ENCODE data around the gene ADAMTS2.

Gene ADAMTS2

DNA sequence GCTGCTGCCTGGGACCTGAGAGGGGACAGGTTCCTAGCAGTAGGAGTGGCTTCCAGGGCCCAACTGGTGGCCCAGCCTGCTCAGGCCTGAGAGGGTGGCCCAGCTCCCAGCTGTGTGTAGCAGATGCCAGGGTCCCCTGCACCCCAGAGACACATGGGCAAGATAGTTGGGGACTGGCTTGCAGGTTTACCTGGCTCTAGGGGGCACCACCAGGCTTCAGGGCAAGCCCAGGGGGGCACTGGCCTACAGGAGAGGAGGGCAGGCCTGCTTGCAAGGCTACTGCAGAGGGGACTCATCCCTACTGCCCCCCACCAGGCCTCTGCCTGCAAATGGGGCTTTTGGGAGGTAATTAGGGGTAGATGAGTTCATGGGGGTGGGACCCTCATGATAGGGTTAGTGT lies 161.8 kb downstream of the ADAMTS2 start:
- H3K4me1 ChIP-seq (ENCODE audit: control insufficient read depth in 2 of 2, insufficient read depth in 2 of 2, low read length in 2 of 2) = no peaks in the 10 kb centered on the region
- H3K4me3 ChIP-seq (ENCODE audit: low read length in 2 of 2) = no peak overlapping the region
- no peak overlapping the region for H3K9ac ChIP-seq (ENCODE audit: low read depth in 1 of 2, low read length in 2 of 2)
- H3K36me3 ChIP-seq (ENCODE audit: control insufficient read depth in 2 of 2, insufficient read depth in 2 of 2, low read length in 2 of 2) = no peaks in the 10 kb centered on the region
- no peaks in the 10 kb centered on the region for H3K9me3 ChIP-seq (ENCODE audit: control insufficient read depth in 2 of 2, low read length in 2 of 2)
- H3K27me3 ChIP-seq (ENCODE audit: control insufficient read depth in 2 of 2, insufficient read depth in 2 of 2, low read length in 2 of 2) = peaks cover 0 to 2% of the 10 kb centered on the region in 2 donors
- H3K27ac ChIP-seq (ENCODE audit: low read depth in 2 of 2, low read length in 2 of 2) = no peak overlapping the region

DNA sequence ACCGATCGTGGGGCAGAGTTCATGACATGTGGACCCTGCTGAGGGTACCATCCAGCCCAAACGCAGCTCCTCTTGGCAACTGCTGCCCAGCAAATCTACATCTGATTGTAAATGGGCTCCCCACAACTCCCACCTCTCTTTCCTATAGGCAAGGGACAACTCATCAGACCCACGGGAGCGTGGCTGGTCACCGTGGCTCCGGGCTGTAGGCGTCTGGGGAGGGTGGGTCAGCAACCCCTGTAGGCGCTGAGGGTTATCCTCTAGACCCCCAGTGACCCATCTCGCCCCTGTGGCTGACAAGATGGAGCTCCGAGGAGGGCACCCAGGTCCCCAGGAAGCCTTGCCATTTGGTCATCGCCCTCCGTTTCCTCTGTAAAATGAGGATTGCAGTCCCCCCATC lies 162.7 kb downstream of the ADAMTS2 start:
- Histone ChIP-seq H3K27me3 (ENCODE audit: control insufficient read depth in 2 of 2, insufficient read depth in 2 of 2, low read length in 2 of 2) (peaks cover 0 to 2% of the 10 kb centered on the region in 2 donors), H3K27ac (ENCODE audit: low read depth in 2 of 2, low read length in 2 of 2) (no peak overlapping the region), H3K4me1 (ENCODE audit: control insufficient read depth in 2 of 2, insufficient read depth in 2 of 2, low read length in 2 of 2) (no peaks in the 10 kb centered on the region), H3K4me3 (ENCODE audit: low read length in 2 of 2) (no peak overlapping the region), H3K9me3 (ENCODE audit: control insufficient read depth in 2 of 2, low read length in 2 of 2) (no peaks in the 10 kb centered on the region), H3K9ac (ENCODE audit: low read depth in 1 of 2, low read length in 2 of 2) (no peak overlapping the region), H3K36me3 (ENCODE audit: control insufficient read depth in 2 of 2, insufficient read depth in 2 of 2, low read length in 2 of 2) (no peaks in the 10 kb centered on the region)

DNA sequence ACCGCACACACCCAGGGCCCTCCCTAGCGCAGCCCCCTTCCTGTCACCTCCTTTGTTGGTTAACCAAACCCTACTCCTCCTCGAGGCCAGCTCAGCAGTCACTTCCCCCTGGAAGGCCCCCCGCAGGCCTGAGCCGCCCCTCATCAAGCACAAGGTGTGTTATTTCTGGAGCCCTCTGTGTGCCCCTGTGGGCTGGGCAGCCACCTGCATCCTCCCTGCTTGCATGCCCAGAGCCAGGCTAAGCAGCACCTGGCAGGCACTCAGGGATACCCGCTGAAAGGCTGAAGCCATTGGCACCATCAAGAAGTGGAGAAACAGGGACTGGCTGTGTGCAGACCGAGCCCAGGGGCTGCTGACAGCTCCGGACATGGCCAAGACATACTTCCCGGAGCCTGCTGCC lies 163.3 kb downstream of the ADAMTS2 start:
- Histone ChIP-seq H3K27ac (ENCODE audit: low read depth in 2 of 2, low read length in 2 of 2) (no peak overlapping the region), H3K36me3 (ENCODE audit: control insufficient read depth in 2 of 2, insufficient read depth in 2 of 2, low read length in 2 of 2) (no peaks in the 10 kb centered on the region), H3K27me3 (ENCODE audit: control insufficient read depth in 2 of 2, insufficient read depth in 2 of 2, low read length in 2 of 2) (peaks cover 0 to 2% of the 10 kb centered on the region in 2 donors), H3K4me3 (ENCODE audit: low read length in 2 of 2) (no peak overlapping the region), H3K9ac (ENCODE audit: low read depth in 1 of 2, low read length in 2 of 2) (no peak overlapping the region), H3K9me3 (ENCODE audit: control insufficient read depth in 2 of 2, low read length in 2 of 2) (no peaks in the 10 kb centered on the region), H3K4me1 (ENCODE audit: control insufficient read depth in 2 of 2, insufficient read depth in 2 of 2, low read length in 2 of 2) (no peaks in the 10 kb centered on the region)

DNA sequence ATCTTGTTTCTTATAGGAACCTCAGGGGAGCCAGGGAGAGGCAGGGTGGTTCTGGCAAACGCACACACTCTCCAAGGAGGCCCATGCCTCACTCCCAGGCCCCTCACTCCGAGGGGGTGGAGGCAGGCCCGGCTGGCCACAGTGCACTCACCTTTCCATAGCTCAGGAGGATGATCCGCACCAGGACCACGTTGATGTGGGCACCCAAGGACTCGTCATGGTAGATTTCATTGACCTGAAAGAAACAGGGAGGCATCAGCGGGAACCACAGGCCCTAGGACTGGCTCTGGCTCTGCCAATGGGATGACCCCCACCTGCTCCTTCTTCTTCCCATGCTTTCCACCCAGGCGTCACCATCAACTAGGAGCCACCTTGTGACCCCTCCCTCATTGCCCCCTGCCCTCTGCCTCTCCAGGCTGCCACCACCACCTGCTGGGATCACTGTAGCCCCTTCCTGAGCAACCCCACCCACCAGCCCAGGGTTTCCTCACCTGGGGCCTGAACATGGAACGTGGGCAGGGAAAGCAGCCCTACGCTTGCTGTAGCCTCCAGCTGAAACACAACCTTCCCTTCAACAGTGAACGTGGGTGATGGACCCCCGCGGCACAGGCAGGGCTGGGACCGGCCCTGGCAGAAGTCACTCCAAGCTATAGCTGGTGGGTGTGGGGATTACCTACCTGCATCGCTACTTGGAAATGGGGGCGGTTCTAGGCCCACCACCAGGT lies 164.2 kb downstream of the ADAMTS2 start:
- H3K9me3 ChIP-seq (ENCODE audit: control insufficient read depth in 2 of 2, low read length in 2 of 2) = no peaks in the 10 kb centered on the region
- H3K9ac ChIP-seq (ENCODE audit: low read depth in 1 of 2, low read length in 2 of 2) = no peak overlapping the region
- peaks cover 0 to 2% of the 10 kb centered on the region in 2 donors for H3K27me3 ChIP-seq (ENCODE audit: control insufficient read depth in 2 of 2, insufficient read depth in 2 of 2, low read length in 2 of 2)
- H3K4me3 ChIP-seq (ENCODE audit: low read length in 2 of 2) = no peak overlapping the region
- no peaks in the 10 kb centered on the region for H3K36me3 ChIP-seq (ENCODE audit: control insufficient read depth in 2 of 2, insufficient read depth in 2 of 2, low read length in 2 of 2)
- H3K27ac ChIP-seq (ENCODE audit: low read depth in 2 of 2, low read length in 2 of 2) = no peak overlapping the region
- no peaks in the 10 kb centered on the region for H3K4me1 ChIP-seq (ENCODE audit: control insufficient read depth in 2 of 2, insufficient read depth in 2 of 2, low read length in 2 of 2)

DNA sequence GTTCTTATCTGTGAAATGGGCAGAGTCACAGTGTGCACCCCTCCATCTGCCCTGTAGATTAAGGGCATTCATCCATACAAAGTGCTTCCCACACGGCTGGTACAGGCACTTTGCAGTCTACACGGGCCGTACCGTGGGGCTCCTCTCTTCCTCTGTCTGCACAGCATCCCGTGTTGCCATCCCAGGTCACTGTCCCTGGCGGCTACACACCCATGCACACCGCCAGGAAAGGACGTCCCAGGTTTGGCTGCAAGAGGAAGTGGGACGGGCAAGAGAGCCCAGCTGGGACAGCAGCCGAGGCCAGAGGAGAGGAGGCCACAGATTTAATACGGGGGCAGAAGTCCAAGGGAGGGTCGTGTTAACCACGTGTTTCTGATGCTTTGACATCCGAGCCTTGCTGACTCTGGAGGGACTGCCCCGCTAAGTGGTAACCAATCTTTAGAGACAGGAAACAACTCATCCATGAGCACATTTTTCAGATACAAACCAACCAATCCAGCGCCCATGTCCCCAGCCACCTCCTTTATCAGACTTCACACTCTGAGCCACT lies 165.1 kb downstream of the ADAMTS2 start:
- no peak overlapping the region for H3K4me3 ChIP-seq (ENCODE audit: low read length in 2 of 2)
- H3K9ac ChIP-seq (ENCODE audit: low read depth in 1 of 2, low read length in 2 of 2) = no peak overlapping the region
- H3K9me3 ChIP-seq (ENCODE audit: control insufficient read depth in 2 of 2, low read length in 2 of 2) = no peaks in the 10 kb centered on the region
- H3K4me1 ChIP-seq (ENCODE audit: control insufficient read depth in 2 of 2, insufficient read depth in 2 of 2, low read length in 2 of 2) = no peaks in the 10 kb centered on the region
- no peaks in the 10 kb centered on the region for H3K36me3 ChIP-seq (ENCODE audit: control insufficient read depth in 2 of 2, insufficient read depth in 2 of 2, low read length in 2 of 2)
- no peak overlapping the region for H3K27ac ChIP-seq (ENCODE audit: low read depth in 2 of 2, low read length in 2 of 2)
- H3K27me3 ChIP-seq (ENCODE audit: control insufficient read depth in 2 of 2, insufficient read depth in 2 of 2, low read length in 2 of 2) = peaks cover 0 to 2% of the 10 kb centered on the region in 2 donors

DNA sequence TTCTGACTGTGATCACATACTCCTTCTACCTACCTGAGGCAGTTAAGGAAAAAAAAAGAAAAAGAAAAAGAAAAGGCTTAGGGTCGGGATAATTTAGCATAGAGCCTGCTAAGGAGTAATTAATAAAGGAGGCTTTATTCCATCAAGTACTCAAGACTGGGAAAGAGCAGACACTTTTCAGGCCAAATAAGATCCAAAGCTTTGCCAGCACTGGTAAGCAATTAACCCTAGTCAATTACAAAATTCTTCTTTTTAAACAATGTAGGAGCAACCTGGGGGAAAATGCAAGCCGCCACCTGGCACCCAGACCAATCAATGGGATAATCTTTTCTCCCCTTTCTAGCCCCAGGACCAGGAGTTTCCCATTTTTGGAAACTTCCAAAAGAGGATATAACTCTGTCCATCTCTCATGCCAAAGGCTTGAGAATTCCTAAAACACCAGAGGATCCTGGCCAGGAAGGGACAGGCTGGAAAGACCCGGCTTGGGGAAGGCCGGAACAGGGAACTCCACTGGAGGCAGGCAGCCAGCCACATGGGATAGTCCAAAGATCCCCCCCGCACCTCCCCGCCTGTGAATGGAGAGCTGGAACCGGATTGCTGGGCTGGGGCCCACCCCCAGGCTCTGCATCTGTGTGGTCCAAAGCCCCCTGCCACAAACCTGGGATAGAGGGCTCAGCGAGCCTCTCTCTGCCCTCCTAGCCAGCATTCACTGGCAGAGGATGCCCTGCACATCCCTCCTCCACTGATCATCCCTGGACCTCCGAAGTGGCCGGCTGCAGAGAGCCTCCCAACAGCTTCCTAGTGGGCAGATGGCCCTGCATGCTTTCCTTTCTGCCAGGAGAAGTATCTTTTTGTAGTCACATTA lies 167.3 kb downstream of the ADAMTS2 start:
- Histone ChIP-seq H3K27ac (ENCODE audit: low read depth in 2 of 2, low read length in 2 of 2) (no peak overlapping the region), H3K36me3 (ENCODE audit: control insufficient read depth in 2 of 2, insufficient read depth in 2 of 2, low read length in 2 of 2) (no peaks in the 10 kb centered on the region), H3K4me1 (ENCODE audit: control insufficient read depth in 2 of 2, insufficient read depth in 2 of 2, low read length in 2 of 2) (no peaks in the 10 kb centered on the region), H3K9me3 (ENCODE audit: control insufficient read depth in 2 of 2, low read length in 2 of 2) (no peaks in the 10 kb centered on the region), H3K9ac (ENCODE audit: low read depth in 1 of 2, low read length in 2 of 2) (no peak overlapping the region), H3K27me3 (ENCODE audit: control insufficient read depth in 2 of 2, insufficient read depth in 2 of 2, low read length in 2 of 2) (no peaks in the 10 kb centered on the region), H3K4me3 (ENCODE audit: low read length in 2 of 2) (no peak overlapping the region)

DNA sequence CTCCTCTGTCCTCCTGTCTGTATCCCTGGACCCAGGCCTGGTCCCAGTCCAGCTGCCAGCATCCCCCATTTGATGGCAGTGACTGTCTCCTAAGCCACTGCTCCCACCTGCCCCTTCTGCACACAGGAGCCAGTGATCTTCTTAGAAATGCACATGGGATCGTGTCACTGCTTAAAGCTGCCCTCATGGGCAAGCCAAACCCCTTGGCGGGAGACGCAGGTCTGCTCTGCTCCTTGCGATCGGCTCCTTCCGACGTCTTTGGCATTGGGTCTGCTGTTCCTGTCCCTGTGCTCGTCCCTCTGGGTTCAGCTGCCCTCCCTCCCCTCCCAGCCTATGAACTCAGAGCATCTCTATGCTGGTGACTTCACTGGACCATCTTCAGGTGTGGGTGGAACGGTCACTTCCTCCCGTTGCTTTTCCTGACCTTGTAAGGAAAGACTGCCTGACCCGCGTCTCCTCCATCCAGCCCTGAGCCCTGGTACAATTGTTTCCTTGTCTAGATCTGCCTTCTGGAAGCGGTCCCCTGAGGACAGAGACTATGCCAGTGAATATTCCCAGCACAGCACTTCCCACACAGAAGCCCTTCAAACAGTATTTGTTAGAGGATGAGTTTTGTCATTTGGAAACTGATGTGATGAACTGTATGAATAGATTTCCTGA lies 168.6 kb downstream of the ADAMTS2 start:
- H3K27me3 ChIP-seq (ENCODE audit: control insufficient read depth in 2 of 2, insufficient read depth in 2 of 2, low read length in 2 of 2) = no peaks in the 10 kb centered on the region
- H3K4me1 ChIP-seq (ENCODE audit: control insufficient read depth in 2 of 2, insufficient read depth in 2 of 2, low read length in 2 of 2) = no peaks in the 10 kb centered on the region
- H3K36me3 ChIP-seq (ENCODE audit: control insufficient read depth in 2 of 2, insufficient read depth in 2 of 2, low read length in 2 of 2) = no peaks in the 10 kb centered on the region
- H3K27ac ChIP-seq (ENCODE audit: low read depth in 2 of 2, low read length in 2 of 2) = no peak overlapping the region
- no peak overlapping the region for H3K9ac ChIP-seq (ENCODE audit: low read depth in 1 of 2, low read length in 2 of 2)
- H3K4me3 ChIP-seq (ENCODE audit: low read length in 2 of 2) = no peak overlapping the region
- no peaks in the 10 kb centered on the region for H3K9me3 ChIP-seq (ENCODE audit: control insufficient read depth in 2 of 2, low read length in 2 of 2)

DNA sequence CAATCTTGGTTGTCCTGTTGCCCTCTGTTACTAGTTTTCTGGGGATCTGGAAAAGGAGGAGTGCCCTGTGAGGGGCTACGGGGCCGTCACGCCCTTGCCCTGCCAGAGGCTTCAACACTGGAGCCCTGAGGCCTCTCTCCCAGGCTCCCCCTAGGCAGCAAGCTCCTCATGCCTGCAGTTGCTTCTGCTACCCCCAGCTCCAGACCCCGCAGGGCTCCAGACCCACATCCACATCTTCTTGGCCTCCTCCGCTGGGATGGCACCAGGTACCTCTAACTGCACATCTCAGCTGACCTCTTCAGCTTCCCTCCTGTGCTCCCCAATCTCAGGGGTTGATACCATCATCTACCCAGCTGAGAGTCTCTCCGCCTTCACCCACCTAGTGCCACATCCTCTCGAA lies 169.1 kb downstream of the ADAMTS2 start:
- Histone ChIP-seq H3K4me3 (ENCODE audit: low read length in 2 of 2) (no peak overlapping the region), H3K36me3 (ENCODE audit: control insufficient read depth in 2 of 2, insufficient read depth in 2 of 2, low read length in 2 of 2) (no peaks in the 10 kb centered on the region), H3K9ac (ENCODE audit: low read depth in 1 of 2, low read length in 2 of 2) (no peak overlapping the region), H3K4me1 (ENCODE audit: control insufficient read depth in 2 of 2, insufficient read depth in 2 of 2, low read length in 2 of 2) (no peaks in the 10 kb centered on the region), H3K27ac (ENCODE audit: low read depth in 2 of 2, low read length in 2 of 2) (no peak overlapping the region), H3K27me3 (ENCODE audit: control insufficient read depth in 2 of 2, insufficient read depth in 2 of 2, low read length in 2 of 2) (no peaks in the 10 kb centered on the region), H3K9me3 (ENCODE audit: control insufficient read depth in 2 of 2, low read length in 2 of 2) (no peaks in the 10 kb centered on the region)

DNA sequence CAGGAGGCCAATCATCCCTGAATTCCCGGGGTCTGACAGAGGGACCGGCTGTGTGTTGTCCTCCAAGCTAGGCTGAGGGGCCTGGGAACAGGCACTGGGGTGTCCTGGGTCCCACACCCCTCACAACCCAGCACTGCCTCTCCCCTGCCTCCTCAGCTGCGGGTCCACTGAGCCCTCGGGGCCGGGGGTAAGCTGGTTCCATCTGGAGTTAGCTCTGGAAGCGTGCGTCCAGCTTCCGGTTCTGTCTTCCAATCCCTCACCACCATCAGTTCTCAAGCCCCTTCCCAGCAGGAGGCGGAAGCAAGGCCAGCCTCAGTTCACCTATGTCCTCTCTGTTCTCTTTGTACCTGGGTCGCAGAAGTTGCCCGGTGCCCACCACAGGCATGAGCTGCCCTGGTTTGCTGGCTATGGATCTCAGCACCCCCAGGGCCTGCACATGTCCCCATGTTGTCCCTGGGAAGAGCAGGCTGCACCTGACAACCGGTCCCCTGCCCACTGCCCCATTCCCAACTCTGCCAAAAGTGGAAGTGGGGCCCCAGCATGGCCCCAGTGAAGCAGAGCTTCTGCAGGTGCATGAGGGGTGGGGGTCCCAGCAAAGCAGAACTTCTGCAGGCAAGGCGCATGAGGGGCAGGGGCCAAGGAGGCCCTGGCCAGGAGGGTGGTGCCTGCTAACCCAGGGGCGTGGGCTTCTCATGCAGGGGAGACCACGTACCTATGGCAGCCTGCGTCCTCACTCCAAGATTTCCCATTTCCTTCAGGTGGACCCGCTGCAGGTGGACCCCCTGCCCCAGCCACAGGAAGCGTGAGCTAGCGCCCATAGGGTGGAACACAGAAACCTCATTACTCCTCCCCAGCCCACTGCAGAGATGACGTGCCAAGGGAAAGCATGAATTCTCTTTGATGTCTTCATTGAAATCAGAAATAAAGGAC lies 173.2 kb downstream of the ADAMTS2 start:
- Histone ChIP-seq H3K4me3 (ENCODE audit: low read length in 2 of 2) (no peak overlapping the region), H3K9me3 (ENCODE audit: control insufficient read depth in 2 of 2, low read length in 2 of 2) (no peaks in the 10 kb centered on the region), H3K27ac (ENCODE audit: low read depth in 2 of 2, low read length in 2 of 2) (no peak overlapping the region), H3K27me3 (ENCODE audit: control insufficient read depth in 2 of 2, insufficient read depth in 2 of 2, low read length in 2 of 2) (no peaks in the 10 kb centered on the region), H3K9ac (ENCODE audit: low read depth in 1 of 2, low read length in 2 of 2) (no peak overlapping the region), H3K4me1 (ENCODE audit: control insufficient read depth in 2 of 2, insufficient read depth in 2 of 2, low read length in 2 of 2) (peaks cover 0 to 5% of the 10 kb centered on the region in 2 donors), H3K36me3 (ENCODE audit: control insufficient read depth in 2 of 2, insufficient read depth in 2 of 2, low read length in 2 of 2) (no peaks in the 10 kb centered on the region)
